GM23338 (cell line): Measurements from ENCODE around the gene CAMTA1.

Source experiments
- CREB1 ChIP-seq: fragments of 250-450 bp; sonication (Bioruptor Pico); IDR thresholded peaks from 2 replicates; pipeline ENCODE4 v1.5.0; 2020; ENCODE audit warnings: low read depth, mild to moderate bottlenecking, moderate library complexity
- CTCF ChIP-seq, 2 experiments: fragments of 200-600 bp in 1 of 2; sonication (generic) in 1 of 2; conservative IDR thresholded peaks; 2 replicates each; pipeline versions ENCODE4 v1.5.1 to v1.6.1; 2016 to 2017; ENCODE audit warnings: antibody characterized with exemption in 2 of 2, low read depth in 2 of 2, mild to moderate bottlenecking in 2 of 2, moderate library complexity in 1 of 2
- EZH2 ChIP-seq: fragments of 200-600 bp; sonication (generic); IDR thresholded peaks from one replicate; pipeline ENCODE4 v1.8.0; 2017; ENCODE audit warnings: antibody characterized with exemption, mild to moderate bottlenecking, low read depth; ENCODE audit not compliant: unreplicated experiment
- EZH2phosphoT487 ChIP-seq: fragments of 200-600 bp; sonication (generic); IDR thresholded peaks from one replicate; pipeline ENCODE4 v1.8.1; 2018; ENCODE audit warnings: antibody characterized with exemption; ENCODE audit not compliant: unreplicated experiment
- JUNB ChIP-seq: IDR thresholded peaks from one replicate; pipeline ENCODE4 v1.6.1; 2016; ENCODE audit warnings: antibody characterized with exemption; ENCODE audit not compliant: unreplicated experiment
- POLR2AphosphoS5 ChIP-seq: IDR thresholded peaks from 2 replicates; pipeline ENCODE4 v1.6.1; 2016; ENCODE audit warnings: antibody characterized with exemption, low read depth
- REST ChIP-seq: IDR thresholded peaks from one replicate; pipeline ENCODE4 v1.6.1; 2018; ENCODE audit warnings: antibody characterized with exemption; ENCODE audit not compliant: unreplicated experiment
- STAT1 ChIP-seq: IDR thresholded peaks from one replicate; pipeline ENCODE4 v1.6.1; 2016; ENCODE audit warnings: antibody characterized with exemption; ENCODE audit not compliant: unreplicated experiment
- ZNF331 ChIP-seq: fragments of 250-450 bp; sonication (Bioruptor Pico); IDR thresholded peaks from 2 replicates; pipeline ENCODE4 v1.5.0; 2020; ENCODE audit warnings: low read depth, mild to moderate bottlenecking, moderate library complexity

- TF ChIP-seq CTCF (conservative IDR thresholded peaks at IDR 0.05; ENCODE audit: low read depth in 2 of 2) (no peak), POLR2AphosphoS5 (no peak), EZH2 (no peak), REST (no peak), STAT1 (no peak), EZH2phosphoT487 (no peak), JUNB (no peak), CREB1 (CRISPR knock-in tag) (no peak), ZNF331 (no peak)
These were observed 866.8 kb downstream of the CAMTA1 start for GRCh38 chr1:7652061-7652460.
